Measurements from ENCODE around the gene RGPD4.
"Not testable (repeated sequence)": the region's sequence is repeated elsewhere in the genome, so short reads cannot be mapped to it uniquely, and the experiment has no call there.

RGPD4 gene

DNA sequence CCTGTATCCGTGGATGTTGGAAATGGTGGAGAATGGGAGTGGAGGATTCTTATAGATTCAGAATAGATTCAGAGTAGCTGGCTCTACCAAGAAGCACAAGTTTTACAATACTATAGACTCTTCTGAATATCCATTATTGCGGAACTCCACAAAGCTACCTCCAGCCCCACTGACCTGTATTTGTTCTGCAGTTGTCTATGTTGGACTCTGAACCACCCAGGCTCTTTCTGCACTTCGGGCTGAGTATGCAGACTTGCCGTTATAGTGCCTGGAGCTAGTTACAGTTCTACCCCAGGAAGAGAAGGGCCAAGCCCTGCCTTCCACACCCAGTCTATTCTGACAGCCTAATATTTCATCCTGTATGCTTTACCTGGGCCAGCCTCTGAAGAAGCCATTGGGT is 4.4 kb upstream of the RGPD4 start:
- no peak for DNase-seq (ENCODE audit: low read depth)
- H3K4me3 ChIP-seq (ENCODE audit: control insufficient read depth, low read depth, low read length), result no peak overlapping the region
- TF ChIP-seq, protein P1, sequence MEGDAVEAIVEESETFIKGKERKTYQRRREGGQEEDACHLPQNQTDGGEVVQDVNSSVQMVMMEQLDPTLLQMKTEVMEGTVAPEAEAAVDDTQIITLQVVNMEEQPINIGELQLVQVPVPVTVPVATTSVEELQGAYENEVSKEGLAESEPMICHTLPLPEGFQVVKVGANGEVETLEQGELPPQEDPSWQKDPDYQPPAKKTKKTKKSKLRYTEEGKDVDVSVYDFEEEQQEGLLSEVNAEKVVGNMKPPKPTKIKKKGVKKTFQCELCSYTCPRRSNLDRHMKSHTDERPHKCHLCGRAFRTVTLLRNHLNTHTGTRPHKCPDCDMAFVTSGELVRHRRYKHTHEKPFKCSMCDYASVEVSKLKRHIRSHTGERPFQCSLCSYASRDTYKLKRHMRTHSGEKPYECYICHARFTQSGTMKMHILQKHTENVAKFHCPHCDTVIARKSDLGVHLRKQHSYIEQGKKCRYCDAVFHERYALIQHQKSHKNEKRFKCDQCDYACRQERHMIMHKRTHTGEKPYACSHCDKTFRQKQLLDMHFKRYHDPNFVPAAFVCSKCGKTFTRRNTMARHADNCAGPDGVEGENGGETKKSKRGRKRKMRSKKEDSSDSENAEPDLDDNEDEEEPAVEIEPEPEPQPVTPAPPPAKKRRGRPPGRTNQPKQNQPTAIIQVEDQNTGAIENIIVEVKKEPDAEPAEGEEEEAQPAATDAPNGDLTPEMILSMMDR (IDR thresholded peaks at IDR 0.05; ENCODE audit: control insufficient read depth, insufficient read depth, low read depth, low read length, missing control alignments), result no peak

DNA sequence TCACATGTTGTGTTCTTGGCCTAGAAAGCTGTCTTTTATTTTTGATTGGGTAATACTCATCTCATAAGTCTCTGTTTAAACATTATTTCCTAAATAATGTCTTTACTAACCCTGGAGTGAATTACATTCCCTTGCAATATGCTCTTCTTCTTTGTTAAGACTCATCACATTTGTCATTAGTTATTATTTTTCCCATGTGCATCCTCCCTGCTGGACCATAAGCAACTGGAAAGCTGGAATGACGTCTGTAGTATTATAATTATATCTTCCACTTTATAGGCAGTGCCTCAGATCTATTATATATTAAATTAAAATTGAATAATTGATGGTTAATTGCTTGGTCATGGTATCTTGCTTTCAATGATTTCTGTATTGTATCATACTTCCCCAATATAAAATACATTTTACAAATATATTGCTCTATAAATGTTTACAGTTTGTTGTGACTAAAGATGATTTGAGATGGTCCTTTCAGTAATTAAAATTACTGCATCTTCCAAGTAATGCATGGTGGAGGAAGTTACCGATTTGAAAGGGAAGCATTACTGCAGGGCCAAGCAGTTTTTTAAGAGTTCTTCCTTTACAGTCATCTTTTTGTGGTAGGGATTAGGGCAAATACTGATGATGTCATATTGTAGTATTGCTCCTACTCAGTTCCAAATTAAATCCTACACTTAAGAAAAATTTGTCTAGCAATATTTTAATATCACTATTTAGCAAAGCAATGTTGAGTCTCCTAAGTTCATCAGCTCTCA is 2.1 kb upstream of the RGPD4 start:
- DNase-seq (ENCODE audit: low read depth), result no peak
- H3K4me3 ChIP-seq (ENCODE audit: control insufficient read depth, low read depth, low read length), result no peak overlapping the region
- TF ChIP-seq, protein P1 (IDR thresholded peaks at IDR 0.05; ENCODE audit: control insufficient read depth, insufficient read depth, low read depth, low read length, missing control alignments), result no peak

DNA sequence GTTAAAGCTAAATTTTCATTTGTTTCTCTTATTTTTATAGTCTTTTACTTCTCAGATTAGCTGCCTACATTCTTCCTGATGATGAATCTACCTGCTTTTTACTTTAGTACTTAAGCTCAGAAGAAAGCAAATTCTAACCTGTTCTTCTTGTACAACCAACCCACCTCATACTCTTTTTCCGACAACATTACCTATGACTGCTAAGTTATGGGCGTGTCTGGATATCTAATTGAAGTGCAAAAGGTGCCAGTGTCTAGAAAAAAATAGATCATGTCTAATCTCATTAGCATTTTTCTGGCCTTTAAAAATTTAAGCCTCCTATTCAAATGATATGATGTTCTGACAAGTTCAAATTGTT is 1.5 kb upstream of the RGPD4 start:
- no peak overlapping the region for H3K4me3 ChIP-seq (ENCODE audit: control insufficient read depth, low read depth, low read length)
- no peak for DNase-seq (ENCODE audit: low read depth)
- TF ChIP-seq, protein P1 (IDR thresholded peaks at IDR 0.05; ENCODE audit: control insufficient read depth, insufficient read depth, low read depth, low read length, missing control alignments), result no peak

DNA sequence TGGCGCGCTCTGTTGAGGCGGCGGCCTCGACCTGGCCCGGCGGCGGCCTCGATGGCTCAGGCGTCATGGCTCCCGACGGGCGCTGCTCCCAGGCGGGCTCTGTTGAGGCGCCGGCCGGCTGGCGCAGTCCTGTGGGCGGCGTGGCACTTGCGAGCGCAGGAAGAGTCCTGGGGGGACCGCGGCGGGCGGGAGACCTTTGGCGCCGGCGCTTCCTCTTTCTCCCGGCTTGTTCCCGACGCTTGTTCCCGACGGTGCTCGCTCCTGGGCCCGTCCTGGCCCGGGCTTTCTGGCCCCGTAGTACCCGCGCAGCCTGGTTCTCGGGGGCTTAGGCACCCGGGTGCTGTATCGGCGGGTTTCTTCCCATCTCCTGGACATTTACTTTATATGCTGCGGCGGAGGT is 2.8 kb downstream of the RGPD4 start:
- not testable (repeated sequence) for DNase-seq (ENCODE audit: low read depth); H3K4me3 ChIP-seq (ENCODE audit: control insufficient read depth, low read depth, low read length)

DNA sequence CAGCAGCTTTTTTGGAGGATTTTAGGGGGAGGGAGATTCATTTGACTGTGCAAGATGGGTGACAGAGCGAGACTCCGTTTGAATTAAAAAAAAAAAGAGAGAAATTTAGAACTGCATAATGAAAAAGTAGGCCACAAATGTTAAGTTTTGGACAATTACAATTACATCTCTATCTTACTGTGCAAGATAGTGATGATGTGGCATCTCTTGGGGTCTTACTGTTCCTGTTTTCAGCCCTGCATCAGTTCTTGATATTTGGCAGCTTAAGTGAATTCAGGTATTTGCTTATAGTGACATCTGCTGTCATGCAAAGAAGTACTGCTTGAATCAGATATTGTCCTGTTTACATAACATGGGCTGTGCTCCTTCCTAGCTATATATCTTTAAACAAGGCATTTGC is 6.5 kb downstream of the RGPD4 start:
- not testable (repeated sequence) for DNase-seq (ENCODE audit: low read depth); H3K4me3 ChIP-seq (ENCODE audit: control insufficient read depth, low read depth, low read length)

DNA sequence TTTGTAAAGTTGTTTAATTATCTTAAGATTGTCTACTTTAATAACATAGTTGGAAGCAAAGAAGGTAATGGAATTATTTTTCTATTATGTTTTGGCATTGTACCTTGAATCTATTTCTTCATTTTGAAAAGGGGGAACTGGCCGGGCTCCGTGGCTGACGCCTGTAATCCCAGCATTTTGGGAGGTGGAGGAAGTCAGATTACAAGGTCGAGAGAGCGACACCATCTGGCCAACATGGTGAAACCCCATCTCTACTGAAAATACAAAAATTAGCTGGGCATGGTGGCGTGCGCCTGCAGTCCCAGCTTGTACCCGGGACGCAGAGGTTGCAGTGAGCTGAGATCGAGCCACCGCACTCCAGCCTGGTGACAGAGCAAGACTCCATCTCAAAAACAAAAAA is 6.9 kb downstream of the RGPD4 start:
- H3K4me3 ChIP-seq (ENCODE audit: control insufficient read depth, low read depth, low read length); DNase-seq (ENCODE audit: low read depth): not testable (repeated sequence)

DNA sequence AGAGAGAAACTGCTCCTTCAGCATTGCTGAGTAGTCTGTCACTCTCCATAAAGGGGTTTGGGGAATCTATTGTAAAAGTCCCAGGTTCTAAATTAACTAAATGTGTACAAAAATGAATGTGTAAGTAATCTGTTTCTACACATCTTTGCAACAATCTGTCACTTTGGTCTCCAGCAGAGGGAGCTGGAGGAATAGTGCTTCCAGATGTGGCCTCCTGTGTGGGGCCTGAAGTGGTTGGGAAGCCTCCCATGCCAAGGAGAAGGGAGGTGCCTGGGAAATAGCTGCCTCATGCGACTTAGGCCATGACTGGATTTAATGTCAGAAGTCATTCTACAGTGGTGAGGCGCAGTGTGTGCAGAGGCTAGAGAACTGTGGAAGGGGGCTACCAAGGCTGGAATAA is 89.4 kb downstream of the RGPD4 start:
- H3K4me3 ChIP-seq (ENCODE audit: control insufficient read depth, low read depth, low read length); DNase-seq (ENCODE audit: low read depth): not testable (repeated sequence)

DNA sequence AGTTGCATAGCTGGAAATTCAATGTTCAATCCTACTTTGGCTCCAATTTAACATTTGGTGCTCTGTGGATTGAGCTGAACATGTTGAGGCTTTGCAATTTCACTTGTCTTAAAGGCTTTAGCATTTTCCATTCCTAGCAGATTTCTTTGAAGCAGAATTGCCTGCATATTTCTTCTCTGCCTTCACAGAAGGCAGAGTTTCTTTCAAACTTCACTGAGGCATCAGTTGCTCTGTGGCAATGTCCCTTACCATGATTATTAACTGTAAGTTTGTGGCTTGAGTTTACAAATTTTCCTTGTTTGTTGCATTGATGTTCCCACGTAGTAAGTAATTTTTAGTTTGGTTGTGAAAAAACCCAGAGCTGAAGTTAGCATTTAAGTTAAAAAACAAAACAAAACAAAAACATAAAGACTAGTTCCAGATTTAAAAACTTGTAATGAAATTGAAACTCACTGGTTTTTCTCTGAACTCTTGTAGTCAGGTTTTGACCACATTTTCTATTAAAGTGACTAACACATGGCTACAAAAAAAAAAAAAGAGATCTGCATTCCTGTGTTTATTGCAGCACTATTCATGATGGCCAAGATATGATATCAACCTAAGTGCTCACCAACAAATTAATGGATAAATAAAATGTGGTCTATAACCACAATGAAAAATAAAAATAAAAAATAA is 90.1 kb downstream of the RGPD4 start:
- not testable (repeated sequence) for DNase-seq (ENCODE audit: low read depth); H3K4me3 ChIP-seq (ENCODE audit: control insufficient read depth, low read depth, low read length)

DNA sequence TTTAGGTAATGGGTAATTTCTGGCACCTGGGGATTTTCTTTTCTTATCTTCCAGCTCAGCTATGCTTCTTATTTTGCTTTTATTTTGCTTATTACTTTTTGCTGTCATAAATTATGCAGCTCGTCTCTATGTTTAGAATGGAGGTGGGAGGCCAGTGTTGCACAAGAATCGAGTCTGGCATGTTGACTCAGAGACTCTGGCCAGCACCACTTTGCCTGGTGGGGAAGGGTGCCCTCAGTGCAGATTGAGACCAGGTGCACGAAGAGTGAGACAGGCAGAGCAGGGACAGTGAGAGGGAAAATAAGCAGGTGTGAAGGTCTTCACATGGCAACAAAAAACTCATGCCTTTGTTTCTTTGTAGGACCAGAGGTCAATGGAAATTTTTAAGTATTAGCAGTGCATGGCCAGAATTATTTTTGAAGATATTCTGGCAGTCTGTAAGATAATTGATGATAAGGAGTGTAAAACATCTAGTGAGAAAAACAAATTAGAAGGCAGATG is 100.4 kb downstream of the RGPD4 start:
- DNase-seq (ENCODE audit: low read depth), result no peak
- H3K4me3 ChIP-seq (ENCODE audit: control insufficient read depth, low read depth, low read length), result no peak overlapping the region
- TF ChIP-seq, protein P1 (IDR thresholded peaks at IDR 0.05; ENCODE audit: control insufficient read depth, insufficient read depth, low read depth, low read length, missing control alignments), result no peak

Measured in AG09309 (cell line).